CD4-positive, alpha-beta T cell treated with Interleukin-17A for 4 hours (primary cell): ENCODE results near the gene LARP1B.
A peak's percentile ranks its signal among the peaks of the same experiment; 100 is the strongest.
"Not testable (repeated sequence)": the region's sequence is repeated elsewhere in the genome, so short reads cannot be mapped to it uniquely, and the experiment has no call there.

ENCODE experiments used
- DNase-seq: peaks from one replicate; pipeline ENCODE4 v3.0.0-alpha.2; 2020; ENCODE audit warnings: mixed read lengths

Gene LARP1B

DNA sequence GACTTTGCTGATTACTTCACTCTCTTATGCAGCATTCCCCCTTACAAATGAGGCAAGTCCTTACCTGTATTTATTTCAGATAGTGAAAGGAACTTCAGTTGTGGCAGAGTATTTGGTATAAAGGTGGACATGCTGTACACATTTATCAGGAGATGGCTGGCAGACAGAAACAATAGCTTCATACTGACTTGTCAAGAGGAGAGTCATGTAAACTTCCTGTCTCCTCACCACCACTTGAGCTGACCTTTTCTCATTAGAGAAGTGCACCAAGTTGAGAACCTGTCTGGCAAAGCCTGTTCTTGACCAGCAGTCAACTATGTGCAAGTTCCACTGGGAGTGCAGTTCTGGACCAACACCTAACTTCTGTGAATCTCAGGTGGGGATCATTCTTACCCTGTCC is 80.8 kb downstream of the LARP1B start:
- DNase-seq = no peak

DNA sequence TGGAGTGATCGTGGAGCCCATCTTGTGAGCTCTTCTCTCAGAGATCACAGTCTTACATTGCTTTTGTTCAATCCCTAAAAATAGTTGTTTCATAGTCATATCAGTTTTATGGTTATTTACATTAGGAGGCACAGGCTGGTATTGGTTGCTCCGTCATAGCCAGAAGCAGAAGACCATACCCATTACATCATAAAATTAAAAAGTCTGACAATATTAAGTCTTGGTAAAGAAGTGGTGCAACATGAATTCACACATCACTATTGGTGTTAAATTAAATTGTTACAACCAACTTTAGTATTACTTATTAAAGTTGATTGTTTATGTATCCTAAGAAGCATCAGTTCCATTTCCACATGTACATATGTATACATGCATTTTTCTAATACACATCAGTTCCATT is 84.6 kb downstream of the LARP1B start:
- DNase-seq = no peak

DNA sequence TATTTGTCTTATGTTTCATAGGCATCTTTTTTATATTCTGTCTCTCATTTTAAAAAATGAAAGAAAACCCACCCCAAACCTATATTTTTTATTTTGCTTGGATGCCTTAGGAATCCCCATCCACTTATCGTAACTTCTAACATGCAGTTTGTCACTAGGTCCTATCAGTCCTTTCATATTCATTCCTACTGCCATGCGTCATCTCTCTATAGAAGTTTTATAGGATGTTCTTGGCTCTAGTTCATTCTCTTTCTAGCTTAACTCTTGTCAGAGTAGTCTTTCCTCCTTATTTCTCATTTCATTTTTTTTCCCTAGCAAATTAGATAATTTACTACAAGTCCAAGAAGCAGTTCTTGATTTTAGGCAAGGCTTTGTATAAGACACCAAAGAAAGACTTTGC is 92.7 kb downstream of the LARP1B start:
- DNase-seq = no peak

DNA sequence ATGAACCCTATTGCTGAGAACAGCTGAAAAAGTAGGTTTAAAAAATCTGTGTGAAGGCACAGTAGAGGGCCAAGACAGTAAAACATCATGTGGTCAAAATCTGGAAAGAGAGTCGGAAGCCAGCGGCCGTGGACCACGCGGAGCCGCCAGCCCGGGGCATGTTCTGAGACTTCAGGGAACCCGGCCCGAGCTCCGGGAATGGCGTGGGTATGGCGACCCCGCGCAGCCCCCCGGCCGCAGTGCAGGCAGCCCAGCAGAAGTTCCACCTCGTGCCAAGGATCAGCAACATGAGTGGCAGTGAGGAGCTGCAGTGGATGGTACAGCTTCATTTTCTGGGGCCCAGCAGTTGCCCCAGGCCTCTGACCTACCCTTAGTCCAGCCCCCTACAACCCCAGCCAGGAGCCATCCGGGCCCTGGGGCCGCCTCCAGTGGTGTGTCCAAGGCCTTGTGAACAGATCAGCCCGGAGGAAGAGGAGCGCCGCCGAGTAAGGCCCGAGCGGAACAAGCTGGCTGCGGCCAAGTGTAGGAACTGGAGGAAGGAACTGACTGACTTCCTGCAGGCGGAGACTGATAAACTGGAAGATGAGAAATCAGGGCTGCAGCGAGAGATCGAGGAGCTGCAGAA is 94.2 kb downstream of the LARP1B start:
- no peak for DNase-seq

DNA sequence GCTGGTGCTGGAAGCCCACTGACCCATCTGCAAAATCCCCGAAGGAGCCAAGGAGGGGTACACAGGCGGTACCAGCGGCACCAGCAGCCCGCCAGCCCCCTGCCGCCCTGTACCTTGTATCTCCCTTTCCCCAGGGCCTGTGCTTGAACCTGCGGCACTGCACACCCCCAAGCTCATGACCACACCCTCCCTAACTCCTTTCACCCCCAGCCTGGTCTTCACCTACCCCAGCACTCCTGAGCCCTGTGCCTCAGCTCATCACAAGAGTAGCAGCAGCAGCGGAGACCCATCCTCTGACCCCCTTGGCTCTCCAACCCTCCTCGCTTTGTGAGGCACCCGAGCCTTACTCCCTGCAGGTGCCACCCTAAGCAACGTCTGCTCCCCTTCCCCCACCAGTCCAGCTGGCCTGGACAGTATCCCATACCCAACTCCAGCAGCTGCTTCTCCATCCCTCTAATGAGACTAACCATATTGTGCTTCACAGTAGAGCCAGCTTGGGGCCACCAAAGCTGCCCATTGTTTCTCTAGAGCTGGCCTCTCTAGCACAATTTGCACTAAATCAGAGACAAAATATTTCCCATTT is 94.9 kb downstream of the LARP1B start:
- no peak for DNase-seq

DNA sequence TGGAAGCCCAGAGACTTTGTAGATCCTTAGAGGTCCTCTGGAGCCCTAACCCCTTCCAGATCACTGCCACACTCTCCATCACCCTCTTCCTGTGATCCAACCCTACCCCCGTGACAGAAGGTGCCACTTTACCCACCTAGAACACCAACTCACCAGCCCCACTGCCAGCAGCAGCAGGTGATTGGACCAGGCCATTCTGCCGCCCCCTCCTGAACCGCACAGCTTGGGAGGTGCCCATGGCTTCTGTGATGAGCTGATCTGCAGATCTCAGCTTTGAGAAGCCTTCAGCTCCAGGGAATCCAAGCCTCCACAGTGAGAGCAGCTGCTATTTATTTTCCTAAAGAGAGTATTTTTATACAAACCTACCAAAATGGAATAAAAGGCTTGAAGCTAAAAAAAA is 95.4 kb downstream of the LARP1B start:
- not testable (repeated sequence) for DNase-seq

DNA sequence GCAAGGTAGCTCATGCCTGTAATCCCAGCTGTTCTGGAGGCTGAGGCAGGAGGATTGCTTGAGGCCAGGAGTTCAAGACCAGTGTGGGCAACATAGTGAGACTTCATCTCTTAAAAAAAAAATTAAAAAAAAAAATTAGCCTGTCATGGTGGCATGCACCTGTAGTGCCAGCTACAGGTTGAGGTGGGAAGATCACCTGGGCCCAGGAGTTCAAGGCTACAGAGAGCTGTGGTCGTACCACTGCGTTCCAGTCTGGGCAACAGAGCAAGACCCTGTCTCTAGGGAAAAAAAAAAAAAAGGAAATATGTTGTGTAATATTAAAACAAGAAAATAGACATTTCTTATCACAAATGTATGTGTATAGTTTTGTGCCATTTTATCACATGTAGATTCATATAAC is 97.8 kb downstream of the LARP1B start:
- no peak for DNase-seq

DNA sequence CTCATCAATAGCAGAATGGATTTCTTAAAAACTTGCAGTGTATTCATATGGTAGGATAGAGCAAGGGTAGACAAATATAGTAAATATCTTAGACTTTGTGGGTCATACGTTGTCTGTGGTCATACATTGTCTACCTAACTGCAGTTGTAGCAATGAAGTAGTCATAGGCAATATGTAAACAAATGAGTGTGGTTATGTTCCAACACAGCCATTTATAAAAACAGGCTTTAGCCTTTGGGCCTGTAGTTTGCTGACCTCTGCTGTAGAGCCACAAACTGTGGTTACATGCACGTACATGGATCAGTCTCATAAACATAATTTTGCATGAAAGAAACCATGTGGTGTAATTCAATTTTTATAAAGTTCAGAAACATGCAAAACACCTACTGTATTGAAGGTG is 98.9 kb downstream of the LARP1B start:
- no peak for DNase-seq

DNA sequence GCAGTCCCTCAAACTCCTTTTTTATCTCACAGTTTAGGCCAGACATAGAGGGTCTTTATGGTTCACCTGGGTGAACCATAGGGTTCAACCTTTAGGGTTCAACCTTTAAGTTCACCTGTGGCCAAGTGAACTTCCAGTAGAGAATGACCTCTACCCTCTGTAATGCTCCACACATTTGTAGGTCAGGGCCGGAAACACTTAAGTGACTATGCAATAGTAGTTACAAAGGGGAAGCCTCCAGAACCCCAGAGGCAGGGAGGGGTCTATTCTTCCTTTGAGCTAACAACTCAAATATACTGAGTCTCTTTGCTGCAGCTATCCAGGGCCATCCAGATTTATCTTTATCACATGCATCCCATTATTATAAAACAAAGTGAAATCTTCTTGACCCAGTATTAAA is 100.0 kb downstream of the LARP1B start:
- no peak for DNase-seq

DNA sequence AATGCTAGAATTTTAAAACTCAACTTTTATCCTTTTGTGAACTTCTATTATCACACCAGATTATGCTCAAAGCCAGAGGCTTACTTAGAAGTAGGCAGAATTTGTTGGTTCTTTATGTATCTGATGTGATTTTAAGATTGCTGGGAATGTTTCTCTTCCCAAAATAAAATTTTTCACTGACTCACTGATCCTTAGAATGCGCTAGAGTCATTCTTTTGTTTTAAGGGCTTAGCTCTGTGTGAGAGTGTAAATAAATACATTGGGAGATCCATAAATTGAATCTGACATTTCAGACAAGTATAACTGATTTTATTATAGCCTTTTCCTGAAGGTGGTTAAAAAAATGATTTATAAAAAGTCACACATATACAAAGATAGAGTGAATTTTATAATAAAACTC is 101.3 kb downstream of the LARP1B start:
- no peak for DNase-seq

DNA sequence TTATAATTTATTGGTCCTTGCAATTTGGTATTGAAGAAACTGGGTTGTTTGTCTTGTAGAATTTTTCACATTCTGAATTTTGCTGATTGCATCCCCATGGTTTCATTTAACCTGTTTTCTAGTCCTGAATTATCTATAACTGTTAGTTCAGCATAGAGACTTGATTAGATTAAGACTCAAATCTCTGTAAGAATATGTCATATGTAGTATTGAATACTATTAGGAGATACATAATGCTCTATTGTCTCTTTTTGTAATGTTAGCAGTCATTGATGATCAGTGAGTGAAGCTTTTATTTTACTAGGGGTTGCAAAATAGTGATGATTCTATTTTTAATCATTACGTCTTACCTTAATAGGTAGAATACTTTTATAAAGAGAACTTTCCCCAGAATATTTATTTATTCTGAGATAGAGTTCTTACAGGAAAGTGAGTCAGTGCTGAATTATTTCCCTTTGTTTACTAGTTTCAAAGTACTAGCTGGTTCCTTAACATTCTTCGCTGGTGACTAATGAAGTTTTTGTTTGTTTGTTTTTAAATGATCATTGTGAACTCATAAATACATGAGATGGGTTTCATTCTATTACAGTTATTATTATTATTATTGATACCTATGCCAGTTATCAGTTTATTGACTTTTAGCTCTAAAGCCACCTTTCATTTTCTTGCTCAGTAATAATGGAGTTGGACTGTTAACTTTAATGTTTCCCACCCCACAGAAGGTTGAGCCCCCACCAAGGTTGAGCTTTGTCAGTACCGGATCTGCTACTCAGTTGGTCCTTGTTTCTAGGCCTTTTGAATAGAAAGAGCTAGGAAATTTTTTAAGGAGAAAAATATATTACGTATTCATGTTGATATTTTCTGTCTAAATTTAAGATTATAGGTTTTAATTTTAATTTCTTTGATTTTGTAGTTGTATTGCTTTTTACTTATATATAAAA is 102.3 kb downstream of the LARP1B start:
- DNase-seq = no peak

DNA sequence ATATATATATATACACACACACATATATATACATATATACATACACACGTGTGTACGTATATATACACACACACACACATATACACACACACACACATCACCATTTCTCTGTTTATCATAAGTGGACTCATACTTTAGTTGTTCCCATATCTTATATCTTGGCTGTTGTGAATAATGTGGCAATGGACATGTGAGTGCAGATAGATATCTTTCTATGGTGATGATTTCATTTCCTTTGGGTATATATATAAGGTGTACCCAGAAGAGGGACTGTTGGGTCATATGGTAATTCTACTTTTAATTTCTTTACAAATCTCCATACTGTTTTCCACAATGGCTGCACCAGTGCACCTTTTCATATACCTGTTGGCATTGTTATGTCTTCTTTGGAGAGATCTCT is 105.9 kb downstream of the LARP1B start:
- DNase-seq = no peak

DNA sequence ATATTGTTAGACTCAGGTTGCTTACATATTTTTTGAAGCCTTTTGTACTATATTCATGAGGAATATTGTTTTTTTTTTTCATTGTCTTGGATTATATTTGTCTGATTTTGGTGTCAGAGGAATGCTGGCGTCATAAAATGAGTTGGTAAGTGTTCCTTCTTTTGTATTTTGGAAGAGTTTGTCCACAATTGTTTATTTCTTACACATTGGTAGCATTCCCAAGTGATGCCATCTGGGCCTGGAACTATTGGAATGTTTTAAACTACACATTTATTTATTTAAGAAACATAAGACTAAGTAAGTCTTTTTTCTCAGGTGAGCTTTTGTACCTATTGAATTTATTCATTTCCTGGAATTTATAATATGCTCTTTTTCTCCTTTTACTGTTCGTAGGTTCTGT is 107.6 kb downstream of the LARP1B start:
- no peak for DNase-seq

DNA sequence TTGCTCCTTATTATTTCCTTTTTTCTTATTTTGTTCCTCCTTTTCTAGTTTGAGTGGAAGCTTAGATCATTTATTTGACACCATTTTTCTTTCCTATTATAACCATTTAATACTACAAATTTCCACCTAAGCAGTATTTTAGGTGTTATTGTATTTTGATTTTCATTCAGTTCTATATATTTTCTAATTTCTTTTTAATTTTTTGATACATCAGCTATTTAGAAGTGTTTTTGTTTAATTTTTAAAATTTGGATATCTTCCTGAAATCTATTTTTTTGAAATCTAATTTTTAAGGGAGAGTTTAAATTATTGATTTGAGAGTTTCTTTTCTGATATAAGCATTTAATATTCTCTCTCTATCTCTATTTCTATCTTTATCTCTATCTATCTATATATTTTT is 108.1 kb downstream of the LARP1B start:
- DNase-seq = no peak

DNA sequence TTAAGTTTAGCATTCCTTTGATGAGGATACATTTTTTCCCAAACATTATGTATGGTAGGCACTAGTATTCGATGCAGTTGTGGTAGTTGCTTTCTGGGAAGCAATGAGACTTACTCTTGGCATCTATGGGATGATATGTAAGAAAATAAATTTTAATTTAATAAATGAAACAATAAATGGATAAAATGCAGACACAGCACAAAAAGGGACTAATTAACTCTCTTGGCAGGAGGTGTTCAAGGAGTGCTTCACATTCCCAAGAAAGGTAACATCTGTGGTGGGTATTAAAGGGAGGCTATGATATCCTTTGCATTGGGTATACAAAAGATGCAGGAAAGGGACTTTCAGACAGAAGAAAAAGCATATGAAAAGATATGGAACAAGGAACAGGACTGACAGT is 115.5 kb downstream of the LARP1B start:
- DNase-seq = no peak

DNA sequence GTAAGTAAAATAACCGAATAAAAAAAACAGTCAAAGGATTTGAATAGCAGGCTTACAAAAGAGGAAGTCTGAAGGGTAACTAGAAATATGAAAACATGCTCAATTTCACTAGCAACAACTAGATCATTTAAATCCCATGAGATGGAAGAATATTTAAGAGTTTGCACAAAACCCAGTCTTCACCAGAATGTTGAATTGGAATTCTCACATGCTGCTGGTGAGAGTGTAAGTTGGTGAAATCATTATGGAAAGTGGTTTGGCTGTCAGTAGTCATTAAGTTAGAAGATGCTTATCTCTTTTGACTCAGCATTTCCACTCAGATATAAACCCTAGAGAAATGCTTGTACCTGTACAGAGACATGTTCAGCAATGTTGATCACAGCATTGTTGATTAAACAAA is 116.4 kb downstream of the LARP1B start:
- DNase-seq = no peak

DNA sequence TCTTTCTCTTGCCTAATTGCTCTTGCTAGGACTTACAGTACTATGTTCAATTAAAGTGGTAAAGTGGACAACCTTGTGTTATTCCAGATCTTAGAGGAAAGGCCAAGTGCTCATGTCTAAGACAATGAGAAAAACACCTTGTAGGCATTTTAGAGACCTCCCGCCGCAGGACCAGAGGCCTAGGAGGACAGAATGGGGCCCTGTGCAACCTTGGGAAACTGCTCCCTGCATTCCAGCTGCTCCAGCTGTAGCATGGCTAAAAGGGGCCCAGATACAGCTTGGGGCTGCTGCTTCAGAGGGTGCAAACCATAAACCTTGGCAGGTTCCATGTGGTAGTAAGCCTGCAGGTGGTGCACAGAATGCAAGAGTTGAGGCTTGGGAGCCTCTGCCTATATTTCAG is 125.5 kb downstream of the LARP1B start:
- DNase-seq = no peak

DNA sequence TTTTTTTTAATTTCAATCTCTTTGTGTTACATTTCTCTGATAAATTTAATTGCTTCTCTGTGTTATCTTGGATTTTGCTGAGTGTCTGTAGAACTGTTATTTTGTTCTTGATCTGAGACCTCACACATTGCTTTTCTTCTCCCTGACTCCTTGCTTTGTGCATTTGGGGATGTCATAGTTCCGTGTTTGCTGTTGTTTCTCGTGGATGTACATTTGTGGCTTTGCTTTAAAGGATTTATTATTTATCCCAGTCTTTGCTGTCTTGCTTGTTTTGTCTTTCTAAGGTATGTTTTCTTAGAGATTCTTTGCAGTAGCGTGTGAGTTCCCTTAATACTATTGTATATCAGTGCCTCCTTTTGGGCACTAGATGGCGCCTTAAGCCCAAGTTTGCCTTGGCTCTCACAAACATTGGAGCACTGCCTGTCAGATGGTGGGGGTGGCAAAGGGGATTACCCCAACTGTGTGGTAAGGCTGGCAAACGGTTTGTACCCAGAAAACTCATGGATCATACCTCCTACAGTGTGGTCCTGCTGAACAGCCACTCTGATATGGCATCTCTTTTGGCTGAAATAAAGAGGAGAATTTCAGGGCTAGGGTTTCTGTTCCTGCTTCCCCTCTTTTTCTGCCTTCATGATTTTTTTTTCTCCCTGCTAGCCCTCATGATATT is 130.1 kb downstream of the LARP1B start:
- peak; percentile 70 for DNase-seq

DNA sequence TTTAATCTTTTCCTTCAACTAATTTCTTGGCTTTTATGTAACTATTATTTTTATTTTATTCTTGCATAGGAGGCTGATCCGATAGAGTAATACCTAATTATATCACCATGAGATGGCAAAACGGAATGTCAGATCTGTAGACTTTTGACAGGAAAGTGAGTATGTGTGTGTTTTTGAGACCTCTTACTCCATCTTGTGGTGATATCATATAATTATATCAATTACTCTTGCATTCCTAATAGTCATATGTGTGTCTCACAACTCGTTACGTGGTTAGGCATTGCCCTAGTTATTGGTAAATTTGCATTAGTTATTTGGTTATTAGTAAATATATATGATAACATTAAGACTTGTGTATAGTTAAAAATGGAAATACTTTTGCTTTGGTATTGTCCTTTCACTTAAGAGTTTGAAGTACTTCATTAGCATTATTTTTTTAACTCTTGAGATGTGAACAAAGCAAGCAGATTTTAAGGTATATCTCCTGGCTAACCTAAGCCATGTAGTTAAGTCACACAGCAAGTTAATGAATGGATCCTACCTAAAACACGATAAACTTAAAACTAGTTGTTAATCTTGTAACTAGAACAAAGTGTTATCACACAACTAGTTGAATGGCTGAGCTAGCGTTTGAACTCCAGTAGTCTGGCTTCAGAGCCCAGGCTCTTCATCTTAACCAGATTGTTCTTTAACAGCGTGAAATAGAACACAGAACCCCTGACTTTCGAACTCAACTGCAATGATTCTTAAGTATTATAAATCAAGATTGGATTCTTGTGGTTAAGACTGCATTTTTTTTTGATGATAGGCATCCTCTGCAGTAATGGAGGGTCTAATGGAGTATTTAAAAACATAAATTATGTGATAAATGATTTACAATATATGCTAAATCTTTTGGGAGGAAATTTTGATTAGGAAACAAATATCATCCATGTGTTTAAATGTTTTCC is 159.4 kb downstream of the LARP1B start:
- no peak for DNase-seq

DNA sequence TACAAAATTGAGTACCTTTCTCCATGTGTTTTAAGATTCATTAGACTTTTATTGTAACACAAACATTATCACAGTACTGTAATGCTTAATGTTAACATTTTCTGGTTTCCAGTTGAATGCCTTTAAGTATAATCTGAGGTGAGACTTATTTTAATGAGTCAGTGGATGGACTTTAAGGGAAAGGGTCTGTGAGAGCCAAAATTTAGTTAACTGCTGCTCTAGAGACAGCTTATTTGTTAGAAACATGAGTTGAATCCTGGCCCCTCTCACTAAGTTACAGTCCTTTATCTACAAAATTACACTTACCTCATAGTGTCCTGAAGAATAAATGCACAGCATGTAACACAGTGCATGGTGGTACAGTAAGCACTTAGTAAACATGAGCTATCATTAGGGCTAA is 160.5 kb downstream of the LARP1B start:
- no peak for DNase-seq

DNA sequence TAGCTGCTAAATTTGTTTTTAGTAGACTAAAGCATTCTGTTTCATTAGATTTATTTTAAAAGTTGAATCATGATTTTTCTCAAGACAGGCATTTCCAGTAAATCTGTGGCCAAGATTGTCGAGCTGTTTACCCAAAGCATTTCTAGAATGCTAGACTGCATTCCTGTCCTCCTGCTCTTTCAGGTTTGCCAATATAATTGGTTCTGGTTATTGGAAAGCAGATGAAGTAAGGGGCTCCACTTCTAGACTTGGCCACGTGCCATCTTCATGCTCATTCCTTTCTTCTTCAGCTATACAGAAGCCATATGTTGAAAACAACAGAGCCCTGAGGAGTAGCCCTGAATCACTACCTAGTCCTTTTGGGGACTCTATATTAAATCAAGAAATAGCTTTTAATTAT is 164.0 kb downstream of the LARP1B start:
- DNase-seq = no peak

DNA sequence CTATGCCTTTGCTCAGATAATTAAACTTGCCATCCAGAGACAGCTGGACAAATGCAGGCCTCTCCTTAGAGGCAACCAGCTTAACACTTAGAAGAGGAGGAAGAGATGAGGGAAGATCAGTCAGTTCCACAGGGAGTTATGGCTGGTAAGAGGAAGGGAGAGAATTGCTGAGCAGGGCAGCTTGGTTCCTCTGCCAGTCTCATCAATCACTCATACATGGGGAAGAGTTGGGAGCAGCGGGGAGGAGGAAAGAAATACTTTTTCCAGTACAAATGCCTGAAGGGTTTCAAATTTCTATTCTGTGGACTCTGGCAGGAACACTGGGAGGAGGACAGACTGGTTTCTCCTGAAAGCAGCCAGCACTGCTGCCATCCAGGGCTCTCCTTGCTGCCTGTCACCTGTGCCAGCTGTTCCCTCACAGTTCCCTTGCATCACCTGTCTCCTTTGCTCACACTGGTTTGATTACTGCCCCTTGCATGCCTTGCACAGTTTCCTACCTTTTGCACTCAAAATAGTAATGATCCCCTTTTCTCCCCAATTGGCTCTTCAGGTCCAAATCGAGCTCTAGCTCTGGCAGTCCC is 167.0 kb downstream of the LARP1B start:
- no peak for DNase-seq
